HG02970 (cell line): ENCODE measurements around the gene TFDP1.

Experiments used
- ATAC-seq: cut with Tn5 transposase; IDR thresholded peaks from one replicate; pipeline ENCODE4 v1.9.1; 2021; ENCODE audit warnings: mild to moderate bottlenecking, moderate library complexity, moderate number of reproducible peaks; ENCODE audit not compliant: unreplicated experiment, low FRiP score

TFDP1 gene

GRCh38 chr13:113584205-113584869 is at the start of gene TFDP1:
TFDP1 (plus strand) TSS chr13:113584753; CDS start chr13:113585838, 1,085 bp downstream.
- peak; percentile 80 for ATAC-seq

GRCh38 chr13:113535381-113535781 is 49.2 kb upstream of the TFDP1 start:
- ATAC-seq: no peak

DNA sequence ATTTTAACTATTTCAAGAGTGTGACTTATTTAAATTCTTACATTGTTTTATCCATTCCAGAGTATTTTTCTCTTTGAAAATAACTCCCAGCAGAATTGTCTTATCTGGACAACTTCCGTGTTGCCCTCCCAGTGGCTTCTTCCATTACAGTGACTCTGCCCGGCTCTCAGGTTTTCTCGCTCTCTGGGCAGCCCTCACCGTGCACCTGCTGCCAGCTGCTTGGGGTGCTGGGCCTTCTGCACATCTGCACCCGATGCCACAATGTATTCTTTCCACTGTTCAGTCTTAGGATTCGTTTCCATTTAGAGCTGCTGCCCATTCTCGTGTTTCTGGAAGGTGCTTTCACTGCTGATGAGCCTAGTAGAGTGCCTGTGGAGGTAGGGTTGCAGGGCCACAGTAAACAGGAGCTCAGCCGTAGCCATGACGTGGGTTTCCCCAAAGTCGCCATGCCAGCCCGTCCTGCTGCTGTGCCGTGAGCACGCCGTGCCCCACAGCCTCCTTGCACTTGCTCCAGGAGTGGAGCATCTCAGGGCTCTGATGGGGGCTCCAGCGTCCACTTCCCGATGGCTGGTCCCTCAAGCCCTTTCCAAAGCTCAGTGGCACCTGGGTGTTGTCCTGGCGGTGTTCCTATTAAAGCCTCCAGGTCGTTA is 48.0 kb upstream of the TFDP1 start:
- ATAC-seq: no peak

DNA sequence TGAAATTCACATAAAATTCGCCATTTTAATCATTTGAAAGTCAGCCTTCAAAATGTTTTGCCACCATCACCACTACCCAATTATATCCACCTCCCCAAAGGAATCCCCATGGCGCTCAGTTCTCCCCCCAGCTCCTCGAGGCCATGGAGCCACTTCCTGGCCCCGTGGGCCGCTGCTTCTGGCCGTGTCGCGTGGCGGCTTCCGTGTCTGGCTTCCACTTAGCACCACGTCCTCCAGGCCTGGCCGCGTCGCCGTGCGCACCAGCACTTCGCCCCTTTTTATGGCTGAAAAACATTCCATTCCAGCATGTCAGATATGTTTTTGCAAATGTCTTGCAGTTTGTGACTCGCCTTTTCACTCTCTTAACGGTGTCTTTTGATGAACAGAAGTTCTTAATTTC is 47.3 kb upstream of the TFDP1 start:
- ATAC-seq: no peak

DNA sequence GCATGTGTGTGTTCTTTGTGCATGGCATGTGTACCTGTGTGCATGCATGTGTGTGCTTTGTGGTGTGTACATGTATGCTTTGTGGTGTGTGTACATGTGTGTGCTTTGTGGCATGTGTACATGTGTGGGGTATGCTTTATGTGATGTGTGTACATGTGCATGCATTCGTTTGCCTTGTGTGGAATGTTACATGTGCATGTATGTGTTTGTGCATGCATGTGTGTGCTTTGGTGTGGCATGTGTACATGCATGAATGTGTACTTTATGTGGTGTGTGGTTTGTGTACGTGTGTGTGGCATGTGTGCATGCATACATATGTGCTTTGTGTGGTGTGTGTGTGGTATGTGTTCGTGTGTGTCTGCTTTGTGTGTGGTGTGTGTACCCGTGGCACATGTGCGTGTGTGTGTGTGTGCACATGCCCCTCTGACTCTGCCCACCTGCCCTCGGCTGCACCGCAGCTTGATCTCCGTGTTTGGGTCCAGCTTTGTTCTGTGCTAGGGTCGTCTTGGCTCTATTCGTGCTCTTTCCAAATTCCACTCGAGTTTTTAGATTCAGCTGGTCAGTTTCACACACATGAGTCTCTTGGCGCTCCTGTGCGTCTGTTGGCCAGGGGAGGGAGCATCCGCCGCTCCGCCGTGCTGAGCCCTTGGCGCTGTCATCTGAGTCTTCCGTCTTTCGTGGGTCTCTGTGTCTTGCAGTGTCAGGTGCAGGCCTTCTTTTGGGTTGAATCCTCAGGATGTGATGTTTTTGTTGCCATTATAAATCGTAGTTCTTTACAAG is 46.5 kb upstream of the TFDP1 start:
- no peak for ATAC-seq

- no peak for ATAC-seq
These were observed 45.9 kb upstream of the TFDP1 start for GRCh38 chr13:113538689-113539058.

GRCh38 chr13:113539176-113539575 is 45.4 kb upstream of the TFDP1 start:
- no peak for ATAC-seq

DNA sequence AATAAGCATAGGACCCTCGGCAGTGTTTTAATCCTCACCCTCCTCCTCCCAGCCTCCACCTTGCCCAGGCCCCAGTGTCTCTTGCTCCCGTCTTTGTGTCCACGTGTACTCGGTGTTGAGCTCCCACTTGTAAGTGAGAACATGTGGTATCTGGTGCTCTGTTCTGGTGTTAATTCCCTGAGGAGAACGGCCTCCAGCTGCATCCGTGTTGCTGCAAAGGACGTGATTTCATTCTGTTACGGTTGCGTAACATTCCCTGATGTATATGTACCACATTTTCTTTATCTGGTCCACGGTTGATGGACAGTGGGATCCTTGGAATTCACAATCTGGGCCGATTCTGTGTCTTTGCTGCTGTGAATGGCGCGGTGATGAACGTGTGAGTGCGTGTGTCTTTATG is 44.7 kb upstream of the TFDP1 start:
- no peak for ATAC-seq

- no peak for ATAC-seq
These were observed 44.0 kb upstream of the TFDP1 start for GRCh38 chr13:113540523-113540922.

GRCh38 chr13:113542751-113543424 is 41.7 kb upstream of the TFDP1 start:
- ATAC-seq: no peak

- ATAC-seq: no peak
These were observed 40.3 kb upstream of the TFDP1 start for GRCh38 chr13:113544071-113544891.

GRCh38 chr13:113544896-113545295 is 39.7 kb upstream of the TFDP1 start:
- no peak for ATAC-seq

DNA sequence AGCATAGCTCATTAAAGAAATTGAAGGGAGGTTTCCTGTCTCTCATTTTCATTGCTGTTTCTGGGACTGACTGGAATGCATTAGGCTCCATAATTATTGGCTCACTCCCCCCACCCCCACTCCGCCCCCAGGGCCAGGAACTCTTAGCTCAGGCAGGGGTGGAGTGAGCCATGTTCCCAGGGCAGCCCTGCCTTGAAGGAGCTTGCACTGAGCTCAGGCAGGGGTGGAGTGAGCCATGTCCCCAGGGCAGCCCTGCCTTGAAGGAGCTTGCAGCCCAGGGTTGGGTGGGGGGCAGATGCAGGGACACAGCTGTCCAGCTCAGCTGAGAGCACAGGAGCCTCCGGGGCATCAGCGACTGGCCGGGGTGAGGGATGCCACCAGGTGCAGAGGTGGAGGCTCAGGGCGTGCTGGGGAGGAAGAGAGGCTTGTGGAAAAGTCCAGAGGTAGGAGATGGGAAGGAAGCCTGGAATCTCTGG is 39.1 kb upstream of the TFDP1 start:
- ATAC-seq: no peak

GRCh38 chr13:113545931-113546516 is 38.5 kb upstream of the TFDP1 start:
- no peak for ATAC-seq

- no peak for ATAC-seq
These were observed 37.8 kb upstream of the TFDP1 start for GRCh38 chr13:113546571-113547237.

- ATAC-seq: no peak
These were observed 37.1 kb upstream of the TFDP1 start for GRCh38 chr13:113547238-113547971.

- ATAC-seq: no peak
These were observed 36.3 kb upstream of the TFDP1 start for GRCh38 chr13:113548171-113548641.
